Measurements from ENCODE around the gene RASSF3. TPM values are rescaled to one million over a fixed set of nuclear protein-coding genes. Genes with fewer than 3 reads are reported as not detected.

The RASSF3 gene
- polyA plus RNA-seq, 1 donor (not counting 4 experiments of a cell fraction or from before 2014, with no cell fraction given): 9.6 TPM

GRCh38 chr12:64730588-64730969 is 120.3 kb downstream of the RASSF3 start:
- no peaks in the 10 kb centered on the region for H3K79me2 ChIP-seq (ENCODE audit: control insufficient read depth, insufficient read depth, low read length)
- H3K4me3 ChIP-seq (ENCODE audit: control insufficient read depth in 2 of 3, extremely low read depth in 1 of 3, insufficient read depth in 2 of 3, low read depth in 1 of 3, low read length in 3 of 3): no peak overlapping the region
- H3K36me3 ChIP-seq (ENCODE audit: control insufficient read depth in 2 of 2, extremely low read depth in 1 of 2, insufficient read depth in 2 of 2, low read length in 2 of 2): peaks cover 0 to 1% of the 10 kb centered on the region in 2 experiments
- H3K9ac ChIP-seq (ENCODE audit: control insufficient read depth, extremely low read depth, insufficient read depth, low read length): no peak overlapping the region
- FAIRE-seq (no peak), DNase-seq (ENCODE audit: low read depth, low spot score) (no peak)
- no peaks in the 10 kb centered on the region for H3K27me3 ChIP-seq (ENCODE audit: control insufficient read depth, extremely low read depth, insufficient read depth, low read length)
- TF ChIP-seq EZH2 (IDR thresholded peaks at IDR 0.05; ENCODE audit: low read length): no peak
- TF ChIP-seq, protein P1, sequence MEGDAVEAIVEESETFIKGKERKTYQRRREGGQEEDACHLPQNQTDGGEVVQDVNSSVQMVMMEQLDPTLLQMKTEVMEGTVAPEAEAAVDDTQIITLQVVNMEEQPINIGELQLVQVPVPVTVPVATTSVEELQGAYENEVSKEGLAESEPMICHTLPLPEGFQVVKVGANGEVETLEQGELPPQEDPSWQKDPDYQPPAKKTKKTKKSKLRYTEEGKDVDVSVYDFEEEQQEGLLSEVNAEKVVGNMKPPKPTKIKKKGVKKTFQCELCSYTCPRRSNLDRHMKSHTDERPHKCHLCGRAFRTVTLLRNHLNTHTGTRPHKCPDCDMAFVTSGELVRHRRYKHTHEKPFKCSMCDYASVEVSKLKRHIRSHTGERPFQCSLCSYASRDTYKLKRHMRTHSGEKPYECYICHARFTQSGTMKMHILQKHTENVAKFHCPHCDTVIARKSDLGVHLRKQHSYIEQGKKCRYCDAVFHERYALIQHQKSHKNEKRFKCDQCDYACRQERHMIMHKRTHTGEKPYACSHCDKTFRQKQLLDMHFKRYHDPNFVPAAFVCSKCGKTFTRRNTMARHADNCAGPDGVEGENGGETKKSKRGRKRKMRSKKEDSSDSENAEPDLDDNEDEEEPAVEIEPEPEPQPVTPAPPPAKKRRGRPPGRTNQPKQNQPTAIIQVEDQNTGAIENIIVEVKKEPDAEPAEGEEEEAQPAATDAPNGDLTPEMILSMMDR (optimal IDR thresholded peaks at IDR 0.05 in 1 of 3, IDR thresholded peaks at IDR 0.05 in 1 of 3, conservative IDR thresholded peaks at IDR 0.05 in 1 of 3; ENCODE audit: extremely low read depth in 1 of 3, insufficient read depth in 2 of 3, low read length in 3 of 3): no peak
- no peaks in the 10 kb centered on the region for H4K20me1 ChIP-seq (ENCODE audit: control insufficient read depth, extremely low read depth, insufficient read depth, low read length)
- H3K27ac ChIP-seq (ENCODE audit: control insufficient read depth, insufficient read depth, low read length): no peak overlapping the region
- no peaks in the 10 kb centered on the region for H3K9me3 ChIP-seq (ENCODE audit: control insufficient read depth, low read depth, low read length)
- dilution Hi-C loops (cut with MboI; ENCODE audit: extremely low pct_ligation_motif_present, low sequenced_read_pairs): no loop called here
- H2AFZ ChIP-seq (ENCODE audit: control insufficient read depth, low read length): no peak overlapping the region
- no peak overlapping the region for H3K4me2 ChIP-seq (ENCODE audit: control insufficient read depth, extremely low read depth, insufficient read depth, low read depth, low read length)
- H3K4me1 ChIP-seq (ENCODE audit: control insufficient read depth, extremely low read depth, insufficient read depth, low read length): peaks cover 13% of the 10 kb centered on the region
- H3K9me1 ChIP-seq (ENCODE audit: control insufficient read depth, extremely low read depth, insufficient read depth, low read length): no peaks in the 10 kb centered on the region

- Histone ChIP-seq H3K36me3 (ENCODE audit: control insufficient read depth in 2 of 2, extremely low read depth in 1 of 2, insufficient read depth in 2 of 2, low read length in 2 of 2) (peaks cover 3 to 6% of the 10 kb centered on the region in 2 experiments), H2AFZ (ENCODE audit: control insufficient read depth, low read length) (no peak overlapping the region), H3K27me3 (ENCODE audit: control insufficient read depth, extremely low read depth, insufficient read depth, low read length) (no peaks in the 10 kb centered on the region), H3K27ac (ENCODE audit: control insufficient read depth, insufficient read depth, low read length) (no peak overlapping the region), H3K4me3 (ENCODE audit: control insufficient read depth in 2 of 3, extremely low read depth in 1 of 3, insufficient read depth in 2 of 3, low read depth in 1 of 3, low read length in 3 of 3) (no peak overlapping the region), H3K4me2 (ENCODE audit: control insufficient read depth, extremely low read depth, insufficient read depth, low read depth, low read length) (no peak overlapping the region), H3K9me1 (ENCODE audit: control insufficient read depth, extremely low read depth, insufficient read depth, low read length) (no peaks in the 10 kb centered on the region), H3K79me2 (ENCODE audit: control insufficient read depth, insufficient read depth, low read length) (no peaks in the 10 kb centered on the region), H3K9me3 (ENCODE audit: control insufficient read depth, low read depth, low read length) (no peaks in the 10 kb centered on the region), H3K4me1 (ENCODE audit: control insufficient read depth, extremely low read depth, insufficient read depth, low read length) (peaks cover 19% of the 10 kb centered on the region), H4K20me1 (ENCODE audit: control insufficient read depth, extremely low read depth, insufficient read depth, low read length) (no peaks in the 10 kb centered on the region), H3K9ac (ENCODE audit: control insufficient read depth, extremely low read depth, insufficient read depth, low read length) (no peak overlapping the region)
- TF ChIP-seq, protein P1 (optimal IDR thresholded peaks at IDR 0.05 in 1 of 3, IDR thresholded peaks at IDR 0.05 in 1 of 3, conservative IDR thresholded peaks at IDR 0.05 in 1 of 3; ENCODE audit: extremely low read depth in 1 of 3, insufficient read depth in 2 of 3, low read length in 3 of 3): no peak
- no peak for TF ChIP-seq EZH2 (IDR thresholded peaks at IDR 0.05; ENCODE audit: low read length)
- no peak for FAIRE-seq
- dilution Hi-C loops (cut with MboI; ENCODE audit: extremely low pct_ligation_motif_present, low sequenced_read_pairs): no loop called here
- DNase-seq (ENCODE audit: low read depth, low spot score): no peak
These were observed 121.4 kb downstream of the RASSF3 start for GRCh38 chr12:64731683-64732082.

Measured in keratinocyte (primary cell).